Choroid plexus epithelial cell (primary cell): ENCODE data around the gene BCAP29.

Experiments used
- DNase-seq: peaks from one replicate; pipeline ENCODE4 v3.0.0-alpha.2; 2010; ENCODE audit warnings: low read depth
- H3K4me3 ChIP-seq: 2 replicates; pipeline ENCODE4 v1.5.1; 2011; ENCODE audit warnings: low read depth, mild to moderate bottlenecking, control low read depth, low read length, moderate library complexity
- TF ChIP-seq, protein P1 (sequence below): conservative IDR thresholded peaks from 2 replicates; pipeline ENCODE4 v1.5.1; 2011; ENCODE audit warnings: low read depth, mild to moderate bottlenecking, control low read depth, inconsistent platforms, low read length, moderate library complexity

BCAP29 gene

DNA sequence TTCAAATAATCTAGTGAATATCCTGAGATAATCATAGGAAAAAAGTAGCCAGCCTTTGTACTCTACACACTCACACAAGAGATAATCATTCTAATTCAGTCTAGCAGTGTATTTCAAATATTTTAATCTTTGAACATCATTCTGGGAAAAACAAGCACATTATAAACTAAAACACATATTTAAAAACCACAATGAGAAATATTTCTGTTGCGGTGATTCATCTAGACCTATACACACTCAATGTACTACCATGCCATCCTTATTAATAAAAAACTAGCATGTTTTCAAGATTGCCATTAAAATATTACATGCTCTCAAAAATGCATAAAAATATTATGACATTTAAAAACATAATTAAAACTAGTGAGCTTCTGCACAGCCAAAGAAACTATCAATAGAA, 28.1 kb upstream of the BCAP29 start:
- no peak overlapping the region for H3K4me3 ChIP-seq
- TF ChIP-seq, protein P1, sequence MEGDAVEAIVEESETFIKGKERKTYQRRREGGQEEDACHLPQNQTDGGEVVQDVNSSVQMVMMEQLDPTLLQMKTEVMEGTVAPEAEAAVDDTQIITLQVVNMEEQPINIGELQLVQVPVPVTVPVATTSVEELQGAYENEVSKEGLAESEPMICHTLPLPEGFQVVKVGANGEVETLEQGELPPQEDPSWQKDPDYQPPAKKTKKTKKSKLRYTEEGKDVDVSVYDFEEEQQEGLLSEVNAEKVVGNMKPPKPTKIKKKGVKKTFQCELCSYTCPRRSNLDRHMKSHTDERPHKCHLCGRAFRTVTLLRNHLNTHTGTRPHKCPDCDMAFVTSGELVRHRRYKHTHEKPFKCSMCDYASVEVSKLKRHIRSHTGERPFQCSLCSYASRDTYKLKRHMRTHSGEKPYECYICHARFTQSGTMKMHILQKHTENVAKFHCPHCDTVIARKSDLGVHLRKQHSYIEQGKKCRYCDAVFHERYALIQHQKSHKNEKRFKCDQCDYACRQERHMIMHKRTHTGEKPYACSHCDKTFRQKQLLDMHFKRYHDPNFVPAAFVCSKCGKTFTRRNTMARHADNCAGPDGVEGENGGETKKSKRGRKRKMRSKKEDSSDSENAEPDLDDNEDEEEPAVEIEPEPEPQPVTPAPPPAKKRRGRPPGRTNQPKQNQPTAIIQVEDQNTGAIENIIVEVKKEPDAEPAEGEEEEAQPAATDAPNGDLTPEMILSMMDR: no peak
- peak; percentile 10 for DNase-seq

DNA sequence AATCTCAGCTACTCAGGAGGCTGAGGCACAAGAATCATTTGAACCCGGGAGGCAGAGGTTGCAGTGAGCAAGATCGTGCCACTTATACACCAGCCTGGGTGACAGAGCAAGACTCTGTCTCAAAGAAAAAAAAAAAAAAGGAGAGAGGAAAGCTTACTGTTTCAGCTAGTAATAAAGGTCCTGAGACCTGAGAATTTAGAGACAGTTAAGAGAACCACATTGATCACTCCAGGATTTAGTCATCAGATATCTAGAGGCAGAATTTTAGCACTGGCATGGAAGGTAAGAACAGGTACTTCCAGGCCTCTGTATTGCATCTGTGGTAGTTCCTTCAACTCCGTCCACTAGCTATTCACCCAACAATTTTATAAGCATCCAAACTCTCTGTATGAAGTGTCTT, 24.2 kb upstream of the BCAP29 start:
- no peak overlapping the region for H3K4me3 ChIP-seq
- TF ChIP-seq, protein P1: no peak
- no peak for DNase-seq

- peak; percentile 81 for DNase-seq
- no peak overlapping the region for H3K4me3 ChIP-seq
- TF ChIP-seq, protein P1: no peak
These were observed 20.2 kb upstream of the BCAP29 start for GRCh38 chr7:107559864-107560263.

- no peak for DNase-seq
- no peak overlapping the region for H3K4me3 ChIP-seq
- TF ChIP-seq, protein P1: no peak
These were observed 19.0 kb upstream of the BCAP29 start for GRCh38 chr7:107560898-107561516.

DNA sequence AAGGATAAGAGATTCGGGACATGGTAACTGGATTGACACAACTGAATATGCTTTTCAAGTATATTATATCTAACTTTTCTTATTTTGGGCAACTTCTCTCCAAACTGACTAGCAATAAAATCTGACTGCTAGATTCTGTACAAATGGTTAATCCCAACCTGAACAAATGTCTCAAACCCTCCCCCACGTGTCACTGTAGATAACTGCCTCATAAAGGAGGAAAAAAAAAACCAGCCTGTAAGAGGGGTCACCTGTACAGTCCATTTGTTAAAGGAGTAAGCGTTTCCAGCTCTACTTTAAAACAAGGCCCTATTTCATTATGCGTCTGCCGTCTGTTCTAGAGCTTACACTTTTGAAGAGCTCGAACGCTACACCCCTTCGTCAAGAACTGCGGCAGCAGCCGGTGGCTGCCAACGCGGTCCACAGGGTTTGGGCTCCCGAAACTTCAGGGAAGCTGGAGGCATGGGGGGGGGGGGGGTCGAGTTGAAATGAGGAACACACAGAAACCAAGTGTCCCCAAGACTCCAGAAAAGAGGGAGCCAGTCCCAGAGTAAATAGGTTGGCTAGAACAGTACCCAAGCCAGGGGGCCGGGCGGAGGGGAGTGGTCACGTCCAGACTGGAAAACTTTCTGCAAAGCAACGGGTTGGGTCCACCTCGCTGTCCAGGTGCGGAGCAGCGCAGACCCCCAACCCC, 16.8 kb upstream of the BCAP29 start:
- TF ChIP-seq, protein P1: no peak
- H3K4me3 ChIP-seq: peak overlapping the region; percentile 97
- DNase-seq: peak; percentile 9

DNA sequence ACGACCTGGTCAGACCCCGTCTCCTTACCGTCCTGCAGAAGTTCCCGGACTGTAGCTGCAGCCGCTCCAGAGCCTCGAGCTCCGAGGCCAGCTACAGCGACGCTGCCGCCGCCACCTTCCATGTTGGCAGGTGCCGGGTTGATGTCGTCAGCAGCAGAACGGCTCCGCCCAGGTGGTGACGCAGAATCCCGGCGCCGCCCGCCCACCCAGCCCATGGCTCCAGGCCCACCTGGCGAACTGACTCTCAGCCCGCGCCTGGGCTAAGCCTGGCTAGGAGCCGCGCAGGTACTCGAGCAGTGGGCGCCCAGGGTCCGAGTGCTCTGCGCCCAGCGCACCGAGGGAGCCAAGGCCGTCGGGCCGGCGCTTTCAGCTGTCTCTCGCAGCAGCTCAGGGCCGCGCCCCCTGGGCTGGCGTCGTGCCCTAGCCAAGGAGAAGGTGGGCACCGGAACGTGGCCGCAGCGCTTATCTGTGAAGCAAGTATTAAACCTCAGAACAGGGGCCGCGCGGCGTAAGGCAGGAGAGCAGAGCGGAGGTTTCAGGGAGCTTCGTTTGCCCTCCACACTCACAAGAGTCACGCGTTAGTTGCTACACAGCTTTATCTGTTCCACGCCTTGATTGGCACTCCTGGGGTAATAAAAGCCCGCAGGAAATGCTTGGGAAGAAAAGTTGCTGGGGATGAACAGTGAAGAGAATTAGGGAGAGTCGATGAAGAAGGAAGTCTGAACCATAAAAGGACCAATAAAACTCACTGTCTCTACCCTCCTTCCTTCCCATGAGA, 16.1 kb upstream of the BCAP29 start, which contains the start of the genes COG5 and DUS4L:
Gene COG5, minus strand, starts transcription at position 146 of the 778 bp plus-strand sequence. Its CDS starts 24 bp downstream, at position 122.
Gene DUS4L, plus strand, starts transcription at position 197 of the 778 bp plus-strand sequence. CDS start 3,100 bp downstream, outside the sequence.
- DNase-seq: peak; percentile 80
- TF ChIP-seq, protein P1: no peak
- peak within 1 kb of the TSS; percentile 97 for H3K4me3 ChIP-seq
